Measurements from ENCODE around the gene C2orf81.

- TF ChIP-seq CTCF (IDR thresholded peaks at IDR 0.05; ENCODE audit: low read length) (no peak), EZH2phosphoT487 (IDR thresholded peaks at IDR 0.05; ENCODE audit: low read length) (no peak), EZH2 (optimal IDR thresholded peaks at IDR 0.05; ENCODE audit: low read depth, low read length) (no peak)
Measured at GRCh38 chr2:74423231-74424095, 2.0 kb upstream of the C2orf81 start.

All from MM.1S (cell line).